ENCODE data around the gene OPCML. TPM values are rescaled to one million over a fixed set of nuclear protein-coding genes. Genes with fewer than 3 reads are reported as not detected.

Gene OPCML
- total and polyA plus RNA-seq, 2 donors (not counting 1 experiment from before 2014, with no cell fraction given), result 0.99 to 2.8 TPM

GRCh38 chr11:132658696-132659095 lies 873.6 kb downstream of the OPCML start:
- Histone ChIP-seq H3K9ac (ENCODE audit: insufficient read depth, low read length) (no peak overlapping the region), H3K27ac (ENCODE audit: insufficient read depth, low read length) (no peak overlapping the region), H3K4me1 (ENCODE audit: control insufficient read depth, extremely low read depth, insufficient read depth, low read length) (no peaks in the 10 kb centered on the region), H3K79me2 (ENCODE audit: control insufficient read depth, insufficient read depth, low read length) (no peaks in the 10 kb centered on the region), H3K36me3 (ENCODE audit: control insufficient read depth, insufficient read depth, low read length) (no peaks in the 10 kb centered on the region), H3K4me3 (replicated peaks in 1 of 4; ENCODE audit: control extremely low read depth in 1 of 4, insufficient read depth in 1 of 4, low read depth in 3 of 4, low read length in 4 of 4) (no peak overlapping the region), H4K20me1 (ENCODE audit: control insufficient read depth, extremely low read depth, insufficient read depth, low read length) (no peaks in the 10 kb centered on the region), H3K4me2 (ENCODE audit: extremely low read depth, insufficient read depth, low read length) (no peak overlapping the region), H2AFZ (ENCODE audit: low read length) (no peak overlapping the region), H3K9me3 (ENCODE audit: control insufficient read depth, insufficient read depth, low read depth, low read length) (no peaks in the 10 kb centered on the region), H3K27me3 (ENCODE audit: control insufficient read depth, insufficient read depth, low read length) (no peaks in the 10 kb centered on the region)
- no peak for TF ChIP-seq EZH2 (IDR thresholded peaks at IDR 0.05; ENCODE audit: low read length, missing control alignments)
- no peak for TF ChIP-seq CTCF (conservative IDR thresholded peaks at IDR 0.05 in 1 of 2, IDR thresholded peaks at IDR 0.05 in 1 of 2; ENCODE audit: low read depth in 1 of 2, low read length in 2 of 2)
- DNase-seq (ENCODE audit: low read depth in 2 of 2), result peak in 1 of 2 donors; percentile 39

GRCh38 chr11:132658004-132658403 lies 874.3 kb downstream of the OPCML start:
- Histone ChIP-seq H3K27me3 (ENCODE audit: control insufficient read depth, insufficient read depth, low read length) (no peaks in the 10 kb centered on the region), H3K36me3 (ENCODE audit: control insufficient read depth, insufficient read depth, low read length) (no peaks in the 10 kb centered on the region), H4K20me1 (ENCODE audit: control insufficient read depth, extremely low read depth, insufficient read depth, low read length) (no peaks in the 10 kb centered on the region), H3K9me3 (ENCODE audit: control insufficient read depth, insufficient read depth, low read depth, low read length) (no peaks in the 10 kb centered on the region), H3K4me3 (replicated peaks in 1 of 4; ENCODE audit: control extremely low read depth in 1 of 4, insufficient read depth in 1 of 4, low read depth in 3 of 4, low read length in 4 of 4) (no peak overlapping the region), H3K9ac (ENCODE audit: insufficient read depth, low read length) (no peak overlapping the region), H3K79me2 (ENCODE audit: control insufficient read depth, insufficient read depth, low read length) (no peaks in the 10 kb centered on the region), H3K27ac (ENCODE audit: insufficient read depth, low read length) (no peak overlapping the region), H3K4me1 (ENCODE audit: control insufficient read depth, extremely low read depth, insufficient read depth, low read length) (no peaks in the 10 kb centered on the region), H2AFZ (ENCODE audit: low read length) (no peak overlapping the region), H3K4me2 (ENCODE audit: extremely low read depth, insufficient read depth, low read length) (no peak overlapping the region)
- TF ChIP-seq CTCF (conservative IDR thresholded peaks at IDR 0.05 in 1 of 2, IDR thresholded peaks at IDR 0.05 in 1 of 2; ENCODE audit: low read depth in 1 of 2, low read length in 2 of 2) (no peak), EZH2 (IDR thresholded peaks at IDR 0.05; ENCODE audit: low read length, missing control alignments) (no peak)
- no peak for DNase-seq (ENCODE audit: low read depth in 2 of 2)

- Histone ChIP-seq H3K36me3 (ENCODE audit: control insufficient read depth, insufficient read depth, low read length) (no peaks in the 10 kb centered on the region), H3K9ac (ENCODE audit: insufficient read depth, low read length) (no peak overlapping the region), H3K4me3 (replicated peaks in 1 of 4; ENCODE audit: control extremely low read depth in 1 of 4, insufficient read depth in 1 of 4, low read depth in 3 of 4, low read length in 4 of 4) (no peak overlapping the region), H3K4me1 (ENCODE audit: control insufficient read depth, extremely low read depth, insufficient read depth, low read length) (no peaks in the 10 kb centered on the region), H3K9me3 (ENCODE audit: control insufficient read depth, insufficient read depth, low read depth, low read length) (no peaks in the 10 kb centered on the region), H3K4me2 (ENCODE audit: extremely low read depth, insufficient read depth, low read length) (no peak overlapping the region), H3K27me3 (ENCODE audit: control insufficient read depth, insufficient read depth, low read length) (no peaks in the 10 kb centered on the region), H2AFZ (ENCODE audit: low read length) (no peak overlapping the region), H3K79me2 (ENCODE audit: control insufficient read depth, insufficient read depth, low read length) (no peaks in the 10 kb centered on the region), H3K27ac (ENCODE audit: insufficient read depth, low read length) (no peak overlapping the region), H4K20me1 (ENCODE audit: control insufficient read depth, extremely low read depth, insufficient read depth, low read length) (no peaks in the 10 kb centered on the region)
- TF ChIP-seq EZH2 (IDR thresholded peaks at IDR 0.05; ENCODE audit: low read length, missing control alignments) (no peak), CTCF (conservative IDR thresholded peaks at IDR 0.05 in 1 of 2, IDR thresholded peaks at IDR 0.05 in 1 of 2; ENCODE audit: low read depth in 1 of 2, low read length in 2 of 2) (no peak)
- peak in 1 of 2 donors; percentile 56 for DNase-seq (ENCODE audit: low read depth in 2 of 2)
Observed at GRCh38 chr11:132655187-132655855, 877.0 kb downstream of the OPCML start.
